Neural cell (in vitro differentiated cells): Measurements from ENCODE around the gene PADI3. TPM values are rescaled to one million over a fixed set of nuclear protein-coding genes. Genes with fewer than 3 reads are reported as not detected.

Experiments
- H2AFZ ChIP-seq: fragments of 200-600, 300-800 bp; sonication (generic), shearing (Covaris generic); 2 replicates; pipeline ENCODE4 v1.6.0; 2014; ENCODE audit warnings: low read depth, mild to moderate bottlenecking, antibody characterized with exemption, low read length, moderate library complexity
- H3F3A ChIP-seq: fragments of 200-600 bp; shearing (Covaris generic); 2 replicates; pipeline ENCODE4 v1.6.1; 2016; ENCODE audit warnings: mild to moderate bottlenecking, moderate library complexity, mixed read lengths, antibody characterized with exemption, low read length; ENCODE audit not compliant: insufficient read depth, poor library complexity, severe bottlenecking
- H3K27ac ChIP-seq: fragments of 200-600, 300-800 bp; sonication (generic), shearing (Covaris generic); 2 replicates; pipeline ENCODE4 v1.5.1; 2014; ENCODE audit warnings: mild to moderate bottlenecking, low read length, moderate library complexity
- H3K27me3 ChIP-seq: fragments of 300-800, 200-600 bp; sonication (generic), shearing (Covaris generic); 2 replicates; pipeline ENCODE4 v1.6.0; 2014; ENCODE audit warnings: mild to moderate bottlenecking, low read depth, low read length, moderate library complexity; ENCODE audit not compliant: insufficient read depth
- H3K36me3 ChIP-seq: fragments of 300-800, 200-600 bp; sonication (generic), shearing (Covaris generic); 2 replicates; pipeline ENCODE4 v1.5.1; 2014; ENCODE audit warnings: mild to moderate bottlenecking, antibody characterized with exemption, low read length, moderate library complexity; ENCODE audit not compliant: insufficient read depth
- H3K4me2 ChIP-seq: fragments of 300-800, 200-600 bp; sonication (generic), shearing (Covaris generic); 2 replicates; pipeline ENCODE4 v1.6.0; 2014; ENCODE audit warnings: mild to moderate bottlenecking, low read length
- H3K4me3 ChIP-seq: fragments of 300-800, 200-600 bp; sonication (generic), shearing (Covaris generic); 2 replicates; pipeline ENCODE4 v1.5.1; 2014; ENCODE audit warnings: mild to moderate bottlenecking, low read length, moderate library complexity
- H3K79me2 ChIP-seq: fragments of 200-600 bp; shearing (Covaris generic); replicated peaks from 2 replicates; pipeline ENCODE4 v1.6.0; 2014; ENCODE audit warnings: mild to moderate bottlenecking, low read length, moderate library complexity; ENCODE audit not compliant: insufficient read depth
- H3K9ac ChIP-seq: fragments of 300-800, 200-600 bp; sonication (generic), shearing (Covaris generic); 2 replicates; pipeline ENCODE4 v1.6.1; 2016; ENCODE audit warnings: mild to moderate bottlenecking, low read length, mixed read lengths
- H3K9me2 ChIP-seq: fragments of 200-600 bp; shearing (Covaris generic); 2 replicates; pipeline ENCODE4 v1.6.1; 2016; ENCODE audit warnings: mild to moderate bottlenecking, low read length, mixed read lengths; ENCODE audit not compliant: insufficient read depth
- H3K9me3 ChIP-seq: fragments of 200-600, 300-800 bp; sonication (generic), shearing (Covaris generic); 2 replicates; pipeline ENCODE4 v1.6.1; 2016; ENCODE audit warnings: mild to moderate bottlenecking, mixed run types, low read length, moderate library complexity, mixed read lengths
- H4K20me1 ChIP-seq: fragments of 200-600 bp; shearing (Covaris generic); 2 replicates; pipeline ENCODE4 v1.6.1; 2016; ENCODE audit warnings: mild to moderate bottlenecking, mixed run types; ENCODE audit not compliant: insufficient read depth
- CTCF ChIP-seq: fragments of 450-650 bp; IDR thresholded peaks from 2 replicates; pipeline ENCODE4 v1.5.1; 2014; ENCODE audit warnings: antibody characterized with exemption, mild to moderate bottlenecking, moderate library complexity; ENCODE audit not compliant: poor library complexity, severe bottlenecking
- EP300 ChIP-seq: fragments of 450-650 bp; conservative IDR thresholded peaks from 2 replicates; pipeline ENCODE4 v1.6.1; 2014; ENCODE audit warnings: antibody characterized with exemption, mild to moderate bottlenecking, moderate library complexity; ENCODE audit not compliant: poor library complexity, severe bottlenecking
- EZH2 ChIP-seq: fragments of 200-600, 300-800 bp; shearing (Covaris generic), sonication (generic); IDR thresholded peaks from 2 replicates; pipeline ENCODE4 v1.6.1; 2014; ENCODE audit warnings: antibody characterized with exemption, low read length, borderline replicate concordance, mild to moderate bottlenecking; ENCODE audit not compliant: insufficient read depth, poor library complexity, severe bottlenecking
- MXI1 ChIP-seq: fragments of 450-650 bp; conservative IDR thresholded peaks from 2 replicates; pipeline ENCODE4 v1.6.1; 2014; ENCODE audit warnings: antibody characterized with exemption, mild to moderate bottlenecking; ENCODE audit not compliant: poor library complexity, severe bottlenecking
- POLR2AphosphoS5 ChIP-seq: IDR thresholded peaks from 2 replicates; pipeline ENCODE4 v1.6.1; 2012
- RAD21 ChIP-seq: fragments of 450-650 bp; conservative IDR thresholded peaks from 2 replicates; pipeline ENCODE4 v1.6.1; 2014; ENCODE audit warnings: antibody characterized with exemption, mild to moderate bottlenecking, moderate library complexity
- REST ChIP-seq: IDR thresholded peaks from 2 replicates; pipeline ENCODE4 v1.6.1; 2012; ENCODE audit warnings: borderline replicate concordance
- SMC3 ChIP-seq: fragments of 450-650 bp; conservative IDR thresholded peaks from 2 replicates; pipeline ENCODE4 v1.6.1; 2014; ENCODE audit warnings: antibody characterized with exemption, mild to moderate bottlenecking, moderate library complexity; ENCODE audit not compliant: poor library complexity
- TAF1 ChIP-seq: IDR thresholded peaks from 2 replicates; pipeline ENCODE4 v1.6.1; 2012; ENCODE audit warnings: low read depth
- polyA plus RNA-seq: library from polyadenylated mRNA; depleted of rRNA; stranded (reverse); fragments of >200 nt; gene quantifications from 2 replicates; pipeline ENCODE4 v1.2.3, GENCODE V29; 2014

PADI3 gene
- polyA plus RNA-seq, 1 donor from 2014 or later, result not detected

- no peak overlapping the region for H3K27ac ChIP-seq
- H3K9ac ChIP-seq, result no peak overlapping the region
- H3K79me2 ChIP-seq, result no peaks in the 10 kb centered on the region
- no peaks in the 10 kb centered on the region for H3K36me3 ChIP-seq
- H3K4me2 ChIP-seq, result no peak overlapping the region
- no peak overlapping the region for H2AFZ ChIP-seq
- H3K9me2 ChIP-seq, result no peaks in the 10 kb centered on the region
- no peaks in the 10 kb centered on the region for H3F3A ChIP-seq
- no peaks in the 10 kb centered on the region for H3K9me3 ChIP-seq
- no peaks in the 10 kb centered on the region for H3K27me3 ChIP-seq
- no peak overlapping the region for H3K4me3 ChIP-seq
- TF ChIP-seq TAF1 (no peak), CTCF (no peak), EZH2 (no peak), MXI1 (no peak), POLR2AphosphoS5 (no peak), EP300 (no peak), SMC3 (no peak), RAD21 (no peak), REST (no peak)
- H4K20me1 ChIP-seq, result no peaks in the 10 kb centered on the region
These were observed 48.7 kb upstream of the PADI3 start for GRCh38 chr1:17200246-17200645.

GRCh38 chr1:17200756-17201155 lies 48.1 kb upstream of the PADI3 start:
- TF ChIP-seq EP300, result no peak
- TF ChIP-seq SMC3, result no peak
- no peak for TF ChIP-seq TAF1
- TF ChIP-seq REST, result no peak
- TF ChIP-seq EZH2, result no peak
- TF ChIP-seq CTCF, result no peak
- no peak for TF ChIP-seq RAD21
- no peak for TF ChIP-seq POLR2AphosphoS5
- TF ChIP-seq MXI1, result no peak
- Histone ChIP-seq H3F3A (no peaks in the 10 kb centered on the region), H3K79me2 (no peaks in the 10 kb centered on the region), H3K4me2 (no peak overlapping the region), H3K4me3 (no peak overlapping the region), H3K27me3 (no peaks in the 10 kb centered on the region), H3K9me3 (no peaks in the 10 kb centered on the region), H3K36me3 (no peaks in the 10 kb centered on the region), H3K27ac (no peak overlapping the region), H3K9ac (no peak overlapping the region), H3K9me2 (no peaks in the 10 kb centered on the region), H2AFZ (no peak overlapping the region), H4K20me1 (no peaks in the 10 kb centered on the region)
